CD4-positive, alpha-beta T cell treated with Interleukin-10 for 1 hour (primary cell): Measurements from ENCODE around the gene SASH3.

Experiments
- DNase-seq: peaks from one replicate; pipeline ENCODE4 v3.0.0-alpha.2; 2020

The SASH3 gene

DNA sequence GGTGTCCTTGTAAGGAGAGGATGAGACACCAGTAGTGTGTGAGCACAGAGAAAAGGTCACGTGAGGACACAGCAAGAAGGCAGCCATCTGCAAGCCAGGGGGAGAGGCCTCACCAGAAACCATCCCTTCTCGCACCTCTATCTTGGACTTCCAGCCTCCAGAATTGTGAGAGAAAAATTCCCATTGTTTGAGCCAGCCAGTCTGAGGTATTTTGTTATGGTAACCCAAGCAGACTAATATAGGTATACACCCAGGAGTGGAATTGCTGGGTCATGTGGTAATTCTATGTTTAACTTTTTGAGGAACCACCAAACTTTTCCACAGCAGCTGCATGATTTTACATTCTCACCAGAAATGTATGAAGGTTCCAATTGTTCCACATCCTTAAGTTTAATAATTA is 38.4 kb downstream of the SASH3 start:
- DNase-seq: no peak

DNA sequence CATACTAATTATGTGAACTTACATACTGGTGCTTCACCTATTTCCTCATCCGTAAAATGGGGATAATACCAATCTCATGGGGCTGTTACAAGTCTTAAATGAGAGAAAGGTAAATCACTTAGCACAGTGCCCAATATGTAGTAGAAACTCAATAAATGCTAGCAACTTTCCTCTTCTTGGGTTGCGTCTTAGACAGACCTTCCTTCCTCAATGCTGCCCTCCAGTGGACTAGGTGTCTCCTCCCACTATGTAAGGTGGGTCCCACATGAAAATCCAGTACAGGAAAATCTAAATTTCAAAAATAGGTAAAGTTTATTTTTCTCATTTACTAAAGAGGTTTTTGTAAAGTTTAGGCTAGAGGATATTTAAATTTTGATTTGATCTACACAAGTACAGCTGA is 43.4 kb downstream of the SASH3 start:
- DNase-seq: peak; percentile 69

DNA sequence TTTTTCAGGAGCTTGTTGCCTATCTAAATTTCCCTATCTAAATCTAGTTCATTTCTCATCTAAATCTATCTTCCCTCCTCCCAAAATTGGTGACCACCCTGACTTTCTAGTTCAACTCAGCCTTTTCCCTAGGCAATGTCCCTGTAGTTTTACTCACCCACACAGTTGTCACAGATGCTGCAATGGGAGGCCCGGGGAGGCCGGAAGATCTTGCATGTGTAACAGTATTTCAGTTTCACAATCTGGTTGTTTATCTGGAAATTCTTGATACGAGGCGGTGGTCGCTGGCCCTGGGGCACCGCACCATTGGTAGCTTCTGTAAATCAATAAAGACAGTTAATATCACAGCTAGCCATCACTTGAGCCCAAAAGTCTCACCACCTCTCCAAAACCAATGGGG is 43.8 kb downstream of the SASH3 start:
- DNase-seq: peak; percentile 8

DNA sequence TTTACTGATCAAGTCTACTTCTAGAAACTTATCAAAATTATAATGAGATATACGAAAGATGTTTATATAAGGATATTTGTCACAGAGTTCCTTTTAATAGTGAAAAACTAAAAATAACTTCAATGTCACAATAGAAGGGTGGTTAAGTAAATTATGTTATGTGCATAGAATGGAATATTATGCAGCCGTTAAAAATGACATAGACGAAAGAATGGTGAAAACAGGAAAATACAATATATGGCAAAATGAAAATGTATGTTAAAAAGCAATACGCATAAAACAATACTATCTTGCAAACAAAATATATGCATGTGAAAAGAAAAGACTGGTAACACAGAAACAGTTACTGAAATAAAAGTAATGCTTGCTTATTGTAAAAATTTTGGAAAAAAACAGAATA is 44.9 kb downstream of the SASH3 start:
- no peak for DNase-seq

DNA sequence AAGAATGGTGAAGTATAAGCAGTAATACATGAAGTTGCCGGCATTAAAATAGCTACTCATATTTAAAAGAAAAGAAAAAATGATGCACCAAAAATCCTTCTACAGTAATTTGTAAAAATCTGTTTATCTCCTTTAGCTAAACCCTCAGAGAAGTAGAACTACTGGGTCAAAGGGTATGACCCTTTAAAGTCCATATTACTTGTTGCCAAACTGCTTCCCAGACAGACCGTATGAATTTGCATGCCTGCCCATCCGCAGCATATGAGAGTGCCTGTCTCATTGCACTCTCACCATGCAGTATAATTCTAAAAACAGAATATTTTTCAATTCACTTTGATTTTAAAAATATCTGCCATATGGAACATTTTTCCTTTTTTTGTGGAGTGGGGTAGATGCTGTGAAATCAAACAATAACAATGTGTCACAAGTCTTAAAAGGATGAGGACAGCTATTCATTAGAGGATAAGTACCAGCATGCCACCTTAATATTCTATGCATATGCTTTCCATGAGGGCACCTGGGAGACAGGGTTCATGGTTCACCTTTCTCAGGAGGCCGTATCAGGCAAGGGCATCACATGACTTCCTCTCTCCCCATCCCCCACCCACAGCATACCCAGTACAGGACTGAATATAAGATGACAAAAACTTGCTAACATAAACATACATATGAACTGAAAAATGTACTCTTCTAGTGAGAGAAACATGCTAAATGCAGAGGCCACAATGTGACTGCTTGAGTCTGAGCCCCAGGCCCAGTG is 46.2 kb downstream of the SASH3 start:
- peak; percentile 9 for DNase-seq

DNA sequence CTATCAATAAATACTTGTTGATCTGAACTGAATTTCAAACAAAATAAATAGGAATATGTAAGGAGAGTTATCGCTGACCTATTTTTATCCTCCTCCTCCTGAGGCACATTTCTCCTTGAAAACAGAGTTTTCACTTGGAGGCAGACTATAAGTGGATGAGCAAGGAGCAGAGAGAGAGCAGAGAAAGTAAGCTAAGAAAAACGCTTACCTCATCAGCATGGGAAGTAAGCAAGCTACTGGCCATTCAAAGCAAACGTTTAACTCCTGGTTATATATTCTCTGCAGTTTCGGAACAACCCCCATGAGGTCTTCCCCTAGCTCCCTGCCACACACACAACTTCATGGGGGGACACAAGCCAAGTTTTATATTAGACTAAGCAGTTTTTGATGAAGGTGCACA is 50.7 kb downstream of the SASH3 start:
- DNase-seq: no peak

DNA sequence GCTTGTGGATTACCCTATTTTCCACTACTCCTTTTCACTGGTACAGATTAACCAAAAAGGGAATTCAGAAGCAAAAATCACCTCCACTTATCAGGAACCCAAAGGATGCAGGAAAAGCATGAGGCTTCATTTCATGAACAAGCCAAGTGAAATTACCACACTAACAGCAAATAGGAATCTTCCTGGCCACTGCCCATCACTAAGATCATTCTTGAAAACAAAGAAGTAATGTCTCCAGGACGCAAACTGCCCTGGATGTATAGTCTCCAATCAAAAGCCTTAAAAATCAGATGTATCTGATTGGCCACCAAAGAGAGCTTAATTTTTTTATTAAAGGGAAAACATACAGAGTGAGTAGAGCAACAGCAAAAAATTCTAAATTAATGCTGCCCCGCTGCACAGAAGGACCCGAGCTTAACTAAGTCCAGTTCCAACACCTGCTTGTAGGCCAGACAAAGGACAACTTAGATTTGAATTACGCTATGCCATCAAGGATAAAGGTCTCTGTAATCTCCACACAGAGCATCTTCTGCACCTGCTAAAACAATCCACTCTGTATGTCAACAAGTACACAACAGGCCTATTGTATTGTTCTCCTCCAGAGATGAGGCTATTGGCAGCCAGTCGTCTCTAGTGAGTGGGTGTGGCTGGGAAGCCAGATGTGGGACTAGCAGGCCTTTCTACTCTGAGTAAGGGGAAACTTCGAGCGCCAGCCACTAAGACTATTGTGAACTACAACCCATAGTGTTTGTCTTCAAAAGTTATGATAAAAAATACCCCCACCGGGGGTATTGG is 51.5 kb downstream of the SASH3 start:
- no peak for DNase-seq

DNA sequence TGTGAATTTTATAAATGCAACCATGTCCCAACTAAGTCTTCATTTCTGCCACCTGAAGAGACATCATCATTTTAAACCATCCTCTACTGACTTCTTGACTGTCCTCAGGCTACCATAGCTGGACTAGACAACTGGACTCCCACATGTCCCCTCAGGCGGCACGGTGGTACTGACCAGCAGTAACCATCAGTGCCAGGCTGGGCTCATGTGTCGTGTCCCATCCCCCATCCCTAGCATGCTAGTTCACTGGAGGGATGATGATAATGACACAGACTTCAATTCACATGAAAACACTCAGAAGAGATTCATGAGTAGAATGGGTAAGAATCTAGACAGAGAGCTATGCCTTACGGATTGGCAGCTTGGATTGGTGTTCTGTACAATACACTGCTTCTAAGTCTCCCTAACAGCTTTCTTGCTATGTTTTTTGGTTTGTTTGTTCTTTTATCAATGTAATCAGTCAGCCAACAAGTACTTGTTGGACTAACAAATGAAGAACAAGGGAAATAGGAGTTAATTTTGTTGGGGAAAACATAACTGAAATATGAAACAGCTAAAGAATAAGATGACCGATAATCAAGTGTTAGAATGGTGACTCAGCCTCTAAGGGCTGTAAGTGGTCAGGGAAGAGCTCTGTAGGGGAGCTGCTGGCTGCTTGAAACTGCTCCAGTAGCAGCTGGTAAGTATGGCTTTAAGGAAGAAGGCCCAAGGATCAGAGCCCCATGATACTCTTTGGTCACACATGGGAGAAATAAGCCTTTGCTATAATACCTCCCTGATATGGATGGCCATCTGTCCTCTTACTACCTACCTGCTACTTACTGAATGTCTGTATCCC is 53.6 kb downstream of the SASH3 start:
- no peak for DNase-seq

DNA sequence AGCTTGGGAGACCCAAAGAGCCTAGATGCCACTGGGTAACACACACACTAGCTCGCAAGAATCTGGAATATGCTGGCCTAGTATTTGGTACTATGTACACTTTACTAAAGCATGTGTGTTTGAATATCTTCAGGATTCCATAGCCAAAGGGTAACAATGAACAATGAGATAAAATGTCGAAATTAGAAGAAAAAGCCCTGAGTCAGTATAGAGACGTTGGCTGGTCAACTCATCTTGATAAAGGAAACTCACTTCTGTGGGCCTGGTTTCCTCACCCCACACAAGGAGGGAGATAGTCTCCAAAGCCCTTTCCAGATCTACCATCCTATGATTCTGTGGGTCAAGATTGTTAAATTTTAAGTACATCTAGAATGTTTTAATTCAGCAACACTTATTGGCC is 57.1 kb downstream of the SASH3 start:
- no peak for DNase-seq

DNA sequence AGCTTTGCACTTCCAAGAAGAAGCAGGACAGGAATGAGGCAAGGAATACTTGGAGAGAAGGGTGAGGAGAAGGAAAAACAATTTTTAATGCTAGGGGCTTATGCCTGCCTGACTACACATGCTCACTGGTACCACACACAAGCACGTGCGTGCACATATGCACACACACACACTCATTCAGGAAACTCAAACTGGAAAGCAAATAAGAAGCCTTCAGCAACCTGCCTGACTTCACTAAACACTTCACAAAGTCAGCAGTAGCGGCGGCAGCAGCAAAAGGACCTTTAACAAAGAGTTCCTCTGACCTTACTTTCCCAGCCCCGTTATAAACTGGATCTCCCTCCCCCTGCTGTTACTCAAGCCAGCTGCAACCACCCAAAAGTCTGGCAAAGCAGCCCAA is 60.6 kb downstream of the SASH3 start:
- no peak for DNase-seq

DNA sequence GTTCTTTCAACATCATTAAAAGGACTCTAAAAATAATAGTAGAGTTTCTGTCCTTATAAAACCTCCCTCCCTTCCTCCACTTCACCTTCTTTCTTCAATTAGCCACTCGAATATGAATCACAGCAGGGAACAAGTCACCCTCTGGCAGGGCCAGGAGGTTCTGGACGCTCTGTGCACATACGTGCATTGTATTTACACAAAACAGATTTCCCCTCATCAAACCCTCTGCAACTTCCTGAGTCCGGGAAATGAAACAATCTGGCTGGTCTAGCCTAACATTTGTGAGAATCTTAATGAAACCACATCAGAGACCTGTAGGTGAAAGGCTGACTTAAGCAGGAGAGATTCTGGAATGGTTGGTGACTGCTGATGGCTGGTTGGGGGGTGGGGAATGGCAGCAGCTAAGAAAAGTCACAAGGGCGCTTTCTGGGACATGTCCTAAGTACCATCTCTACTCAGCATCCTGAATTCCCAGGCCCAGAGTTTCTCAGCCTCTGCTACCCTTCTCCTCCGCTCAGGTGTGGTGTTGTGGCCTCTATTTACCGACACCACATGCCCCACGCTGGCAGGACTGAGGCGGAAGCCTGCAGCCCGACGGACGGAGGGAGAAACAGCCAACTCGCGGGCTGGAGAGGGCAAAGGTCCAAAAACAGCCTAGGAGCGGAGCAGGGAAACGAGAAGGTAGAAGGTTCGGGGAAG is 62.9 kb downstream of the SASH3 start:
- peak; percentile 6 for DNase-seq

DNA sequence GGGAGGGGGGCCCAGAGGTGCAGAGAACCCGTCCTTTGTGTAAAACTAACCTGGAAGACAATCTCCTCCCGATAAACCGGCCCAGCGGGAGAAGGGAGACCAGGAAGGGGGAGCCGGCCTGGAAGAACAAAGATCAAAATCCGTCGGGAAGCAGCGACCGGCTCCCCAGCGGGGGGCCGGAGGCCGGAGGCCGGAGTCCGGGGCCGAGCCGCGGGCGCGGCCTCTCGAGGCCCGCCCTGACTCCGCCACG is 63.4 kb downstream of the SASH3 start:
- no peak for DNase-seq

DNA sequence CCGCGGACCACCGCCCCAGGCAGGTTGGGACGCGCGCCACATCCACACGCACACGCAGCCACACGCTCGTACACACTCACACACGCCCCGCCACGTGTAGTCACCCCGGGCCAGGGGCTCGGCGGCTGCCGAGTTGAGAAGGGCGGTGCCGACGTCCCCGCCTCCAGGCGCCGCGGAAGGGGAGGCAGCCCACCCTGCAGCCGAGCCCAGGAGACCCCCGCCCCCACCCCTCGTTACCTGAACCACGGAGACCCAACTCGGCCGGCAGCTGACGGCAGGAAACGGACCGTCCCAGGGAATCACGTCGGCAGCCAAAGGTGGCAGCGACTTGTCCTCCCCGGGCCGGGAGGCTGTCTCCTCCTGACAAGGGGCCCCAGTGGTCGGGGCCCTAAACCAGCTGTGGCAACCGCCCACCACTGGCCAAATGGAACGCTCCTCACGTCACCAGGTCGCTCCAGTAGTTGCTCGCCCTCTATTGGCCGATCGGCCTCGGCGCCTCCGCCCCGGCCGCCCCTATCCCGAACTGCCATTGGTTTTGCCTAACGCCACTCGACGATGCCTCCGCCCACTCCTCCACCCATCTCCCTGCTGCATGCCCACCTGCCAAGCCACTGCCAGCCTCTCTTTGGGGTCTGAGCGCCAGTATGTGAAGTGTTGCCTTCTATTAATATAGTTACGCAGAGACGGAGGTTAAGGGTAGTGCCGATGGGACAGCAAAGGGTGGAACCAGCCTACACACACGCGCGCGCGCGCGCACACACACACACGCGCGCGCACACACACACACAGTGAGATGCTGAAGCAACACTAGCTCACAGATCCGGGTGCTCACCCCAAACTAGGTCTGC is 63.9 kb downstream of the SASH3 start, which contains the start of gene ZDHHC9:
Gene ZDHHC9 (minus strand): TSS at position 428 of the 848 bp plus-strand sequence. CDS start 1,941 bp downstream, outside the sequence.
- DNase-seq: peak; percentile 90
